DND-41 (cell line): ENCODE results near the gene LCN6.

ENCODE experiments used
- ATAC-seq: fragments of 200-7000 bp; cut with Tn5 transposase; 3 replicates; pipeline ENCODE4 v1.9.1; 2021; ENCODE audit warnings: low read depth; ENCODE audit not compliant: insufficient read depth
- DNase-seq: peaks from one replicate; pipeline ENCODE4 v3.0.0-alpha.2; 2020
- H2AFZ ChIP-seq: 2 replicates; pipeline ENCODE4 v1.6.0; 2012; ENCODE audit warnings: low read depth, low read length
- H3K27ac ChIP-seq: 2 replicates; pipeline ENCODE4 v1.5.1; 2012; ENCODE audit warnings: low read length, inconsistent platforms
- H3K27me3 ChIP-seq: fragments of 200-600 bp; sonication (generic); 2 replicates; pipeline ENCODE4 v1.6.0; 2012; ENCODE audit warnings: low read length, mild to moderate bottlenecking, inconsistent platforms; ENCODE audit not compliant: insufficient read depth, poor library complexity
- H3K36me3 ChIP-seq: 2 replicates; pipeline ENCODE4 v1.5.1; 2012; ENCODE audit warnings: low read length, inconsistent platforms; ENCODE audit not compliant: insufficient read depth
- H3K4me1 ChIP-seq: 2 replicates; pipeline ENCODE4 v1.5.1; 2012; ENCODE audit warnings: mild to moderate bottlenecking, low read length; ENCODE audit not compliant: insufficient read depth
- H3K4me2 ChIP-seq: 2 replicates; pipeline ENCODE4 v1.6.0; 2012; ENCODE audit warnings: mild to moderate bottlenecking, moderate library complexity, low read length, inconsistent platforms; ENCODE audit not compliant: insufficient read depth
- H3K4me3 ChIP-seq, 2 experiments: fragments of 200-600 bp in 1 of 2; shearing (Covaris generic) in 1 of 2; 2 replicates each; pipeline ENCODE4 v1.5.1; 2012 to 2016; ENCODE audit warnings: inconsistent platforms in 2 of 2, low read length in 2 of 2, mild to moderate bottlenecking in 2 of 2, low read depth in 1 of 2, moderate library complexity in 1 of 2
- H3K79me2 ChIP-seq: 2 replicates; pipeline ENCODE4 v1.6.0; 2012; ENCODE audit warnings: low read length, inconsistent platforms; ENCODE audit not compliant: insufficient read depth
- H3K9ac ChIP-seq: 2 replicates; pipeline ENCODE4 v1.6.0; 2012; ENCODE audit warnings: low read depth, mild to moderate bottlenecking, inconsistent platforms, low read length, moderate library complexity
- H3K9me3 ChIP-seq: 2 replicates; pipeline ENCODE4 v1.5.1; 2012; ENCODE audit warnings: low read length, moderate library complexity, mild to moderate bottlenecking, inconsistent platforms; ENCODE audit not compliant: insufficient read depth, severe bottlenecking
- H4K20me1 ChIP-seq: 2 replicates; pipeline ENCODE4 v1.6.0; 2012; ENCODE audit warnings: low read length; ENCODE audit not compliant: insufficient read depth
- CTCF ChIP-seq: IDR thresholded peaks from 2 replicates; pipeline ENCODE4 v1.5.1; 2012; ENCODE audit warnings: borderline replicate concordance, low read length, moderate library complexity, mild to moderate bottlenecking; ENCODE audit not compliant: poor library complexity, severe bottlenecking; ENCODE audit errors: extremely low read depth
- EZH2 ChIP-seq: IDR thresholded peaks from 3 replicates; pipeline ENCODE4 v1.6.1; 2012; ENCODE audit warnings: borderline replicate concordance, low read depth, mild to moderate bottlenecking, moderate library complexity, low read length, inconsistent platforms; ENCODE audit not compliant: severe bottlenecking

The LCN6 gene

GRCh38 chr9:136733611-136734010 is 14.7 kb downstream of the LCN6 start:
- ATAC-seq, result no peak
- TF ChIP-seq CTCF (no peak), EZH2 (no peak)
- no peak for DNase-seq
- no peak overlapping the region for H2AFZ ChIP-seq
- H3K9ac ChIP-seq, result no peak overlapping the region
- peaks cover 8% of the 10 kb centered on the region for H3K4me1 ChIP-seq
- H3K27me3 ChIP-seq, result no peaks in the 10 kb centered on the region
- H3K27ac ChIP-seq, result no peak overlapping the region
- H3K79me2 ChIP-seq, result no peaks in the 10 kb centered on the region
- no peaks in the 10 kb centered on the region for H4K20me1 ChIP-seq
- H3K4me2 ChIP-seq, result no peak overlapping the region
- no peak overlapping the region for H3K4me3 ChIP-seq
- H3K9me3 ChIP-seq, result no peaks in the 10 kb centered on the region
- H3K36me3 ChIP-seq, result no peaks in the 10 kb centered on the region

GRCh38 chr9:136732444-136733178 is 15.7 kb downstream of the LCN6 start:
- Histone ChIP-seq H3K27ac (no peak overlapping the region), H3K4me1 (peaks cover 13% of the 10 kb centered on the region), H3K4me3 (no peak overlapping the region), H3K27me3 (no peaks in the 10 kb centered on the region), H3K9me3 (no peaks in the 10 kb centered on the region), H3K4me2 (no peak overlapping the region), H3K36me3 (no peaks in the 10 kb centered on the region), H2AFZ (no peak overlapping the region), H4K20me1 (no peaks in the 10 kb centered on the region), H3K79me2 (peaks cover 2% of the 10 kb centered on the region; the same call in 1 of the 2 replicates), H3K9ac (no peak overlapping the region)
- DNase-seq (no peak), ATAC-seq (no peak)
- TF ChIP-seq CTCF (no peak), EZH2 (no peak)

- Histone ChIP-seq H3K4me1 (peaks cover 33% of the 10 kb centered on the region), H3K27ac (no peak overlapping the region), H3K36me3 (peaks cover 19% of the 10 kb centered on the region), H3K9me3 (no peaks in the 10 kb centered on the region), H3K4me3 (no peak overlapping the region), H3K27me3 (no peaks in the 10 kb centered on the region), H3K9ac (no peak overlapping the region), H3K4me2 (no peak overlapping the region; the same call in 1 of the 2 replicates), H4K20me1 (peaks cover 25% of the 10 kb centered on the region), H3K79me2 (peaks cover 25% of the 10 kb centered on the region), H2AFZ (no peak overlapping the region)
- no peak for TF ChIP-seq EZH2
- no peak for TF ChIP-seq CTCF
- no peak for DNase-seq
- ATAC-seq, result no peak
Measured at GRCh38 chr9:136729926-136730325, 18.4 kb downstream of the LCN6 start.
